Uterus (tissue), 4 donors: ENCODE measurements around the gene USP10. TPM values are rescaled to one million over a fixed set of nuclear protein-coding genes. Genes with fewer than 3 reads are reported as not detected.
"Not testable (repeated sequence)": the region's sequence is repeated elsewhere in the genome, so short reads cannot be mapped to it uniquely, and the experiment has no call there.

Experiments
- DNase-seq, 2 donors: peaks; one replicate each; pipeline ENCODE4 v3.0.0-alpha.2; 2019 to 2020
- H3K27ac ChIP-seq, 2 donors: fragments of 200-600 bp; sonication (generic); 1 replicate in 1 of 2; 2 replicates in 1 of 2; pipeline ENCODE4 v1.5.1; 2016 to 2018
- H3K27me3 ChIP-seq, 2 donors: fragments of 200-600 bp; sonication (generic); one replicate each; pipeline ENCODE4 v1.5.1; 2018 to 2019; ENCODE audit warnings: control low read depth in 1 of 2
- H3K36me3 ChIP-seq, 2 donors: fragments of 200-600 bp; sonication (generic); one replicate each; pipeline ENCODE4 v1.5.1; 2019; ENCODE audit warnings: control low read depth in 1 of 2
- H3K4me1 ChIP-seq, 2 donors: fragments of 200-600 bp; sonication (generic); one replicate each; pipeline ENCODE4 v1.5.1; 2018 to 2019; ENCODE audit warnings: control low read depth in 1 of 2
- H3K4me3 ChIP-seq, 2 donors: fragments of 200-600 bp; sonication (generic); 1 replicate in 1 of 2; 2 replicates in 1 of 2; pipeline ENCODE4 v1.5.1; 2018 to 2019; ENCODE audit warnings: mild to moderate bottlenecking in 1 of 2
- H3K9me3 ChIP-seq, 2 donors: fragments of 200-600 bp; sonication (generic); one replicate each; pipeline ENCODE4 v1.5.1; 2019; ENCODE audit warnings: control low read depth in 1 of 2
- CTCF ChIP-seq, 4 experiments: fragments of 200-600 bp in 2 of 4; fragments of 450-650 bp in 2 of 4; sonication (generic) in 2 of 4; IDR thresholded peaks; one replicate each; pipeline ENCODE4 v1.5.1; 2016 to 2019; ENCODE audit warnings: antibody characterized with exemption in 4 of 4, mild to moderate bottlenecking in 2 of 4, moderate library complexity in 1 of 4
- POLR2A ChIP-seq, 2 donors: fragments of 450-650 bp; IDR thresholded peaks; one replicate each; pipeline ENCODE4 v1.6.1; 2016; ENCODE audit warnings: antibody characterized with exemption in 2 of 2, mild to moderate bottlenecking in 1 of 2, moderate library complexity in 1 of 2
- intact Hi-C: fragments of 100-400 bp; cut with DNase I; formaldehyde crosslinking; loops from one replicate; pipeline ENCODE4 v1.15.1; 2023; ENCODE audit warnings: low total_unique reads
- total RNA-seq, 4 donors: library from RNA; depleted of rRNA in 3 of 4; stranded (reverse); fragments of >200 nt in 3 of 4; gene quantifications; one replicate each; pipeline versions ENCODE4 v1.1.0 to v1.2.4, GENCODE V29; 2014 to 2023
- donor health status: DM: yes; HTN: yes; CAD: no.

The USP10 gene
- total RNA-seq, 4 donors from 2014 or later, result 12.6 to 83.3 (median 44.2) TPM

- no peaks in the 10 kb centered on the region for H3K4me1 ChIP-seq
- H3K36me3 ChIP-seq, result no peaks in the 10 kb centered on the region
- H3K27me3 ChIP-seq, result no peaks in the 10 kb centered on the region
- no peak overlapping the region for H3K4me3 ChIP-seq
- TF ChIP-seq CTCF (IDR thresholded peaks at IDR 0.05) (no peak), POLR2A (IDR thresholded peaks at IDR 0.05) (no peak)
- DNase-seq, result no peak
- H3K9me3 ChIP-seq, result no peaks in the 10 kb centered on the region
- no peak overlapping the region for H3K27ac ChIP-seq
- intact Hi-C loops, result no loop called here
Observed at GRCh38 chr16:84685210-84685609, 14.6 kb upstream of the USP10 start.

GRCh38 chr16:84686707-84687298 lies 13.0 kb upstream of the USP10 start:
- Histone ChIP-seq H3K4me1 (no peaks in the 10 kb centered on the region), H3K36me3 (no peaks in the 10 kb centered on the region), H3K4me3 (no peak overlapping the region), H3K27me3 (no peaks in the 10 kb centered on the region), H3K9me3 (no peaks in the 10 kb centered on the region), H3K27ac (no peak overlapping the region)
- intact Hi-C loops, result no loop called here
- no peak for TF ChIP-seq CTCF (IDR thresholded peaks at IDR 0.05)
- TF ChIP-seq POLR2A (IDR thresholded peaks at IDR 0.05), result no peak
- DNase-seq, result no peak

- Histone ChIP-seq H3K27ac (no peak overlapping the region), H3K4me1 (no peaks in the 10 kb centered on the region), H3K36me3 (no peaks in the 10 kb centered on the region), H3K4me3 (no peak overlapping the region), H3K27me3 (no peaks in the 10 kb centered on the region), H3K9me3 (no peaks in the 10 kb centered on the region)
- intact Hi-C loops, result no loop called here
- DNase-seq, result no peak
- TF ChIP-seq POLR2A (IDR thresholded peaks at IDR 0.05) (no peak), CTCF (IDR thresholded peaks at IDR 0.05) (no peak)
Observed at GRCh38 chr16:84687715-84688114, 12.1 kb upstream of the USP10 start.

- H3K4me3 ChIP-seq, H3K36me3 ChIP-seq, H3K27me3 ChIP-seq, DNase-seq, H3K4me1 ChIP-seq, intact Hi-C loops, H3K9me3 ChIP-seq, H3K27ac ChIP-seq: not testable (repeated sequence)
Observed at GRCh38 chr16:84688163-84688562, 11.6 kb upstream of the USP10 start.

- TF ChIP-seq POLR2A (IDR thresholded peaks at IDR 0.05) (no peak), CTCF (IDR thresholded peaks at IDR 0.05) (no peak)
- H3K4me3 ChIP-seq, result no peak overlapping the region
- no peak for DNase-seq
- no peaks in the 10 kb centered on the region for H3K27me3 ChIP-seq
- no peaks in the 10 kb centered on the region for H3K36me3 ChIP-seq
- H3K9me3 ChIP-seq, result no peaks in the 10 kb centered on the region
- intact Hi-C loops, result no loop called here
- no peak overlapping the region for H3K27ac ChIP-seq
- no peaks in the 10 kb centered on the region for H3K4me1 ChIP-seq
Observed at GRCh38 chr16:84689111-84689510, 10.7 kb upstream of the USP10 start.
